ENCODE results near the gene CTDSPL. TPM values are rescaled to one million over a fixed set of nuclear protein-coding genes. Genes with fewer than 3 reads are reported as not detected.

The CTDSPL gene
- total RNA-seq, 1 experiment from 2014 or later: 16.6 TPM

DNA sequence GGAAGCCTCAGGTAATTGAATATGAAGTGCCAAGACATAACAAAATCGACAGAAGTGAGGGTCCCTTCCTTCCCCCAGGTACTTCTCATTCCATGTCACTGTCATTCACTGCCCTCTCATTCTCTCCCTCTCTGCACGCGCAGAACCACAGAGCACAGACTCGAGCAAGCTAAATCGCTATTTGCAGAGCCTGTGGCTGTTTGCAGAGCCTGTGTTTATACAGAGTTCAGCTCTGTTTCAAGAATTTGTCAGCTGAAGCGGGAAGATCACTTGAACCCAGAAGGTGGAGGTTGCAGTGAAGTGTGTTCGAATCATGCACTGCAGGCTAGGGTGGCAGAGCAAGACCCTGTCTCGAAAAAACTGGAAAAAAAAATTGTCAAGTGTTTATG is 131.4 kb downstream of the CTDSPL start:
- intact Hi-C loops (cut with micrococcal nuclease; ENCODE audit: unreplicated experiment): no loop called here
- Histone ChIP-seq H3K4me1 (ENCODE audit: control insufficient read depth, insufficient read depth, low read length) (0 out of 2 replicates have a peak, but pooled peaks cover 4% of the 10 kb centered on the region), H3K27me3 (ENCODE audit: control insufficient read depth, insufficient read depth, low read length) (no peaks in the 10 kb centered on the region), H3K27ac (ENCODE audit: low read length) (no peak overlapping the region), H3K36me3 (ENCODE audit: control insufficient read depth, insufficient read depth, low read length) (no peaks in the 10 kb centered on the region), H3K9me3 (ENCODE audit: control insufficient read depth, insufficient read depth, low read depth, low read length) (no peaks in the 10 kb centered on the region), H3K4me3 (ENCODE audit: low read depth in 2 of 2, low read length in 2 of 2) (no peak overlapping the region)
- POLR2A ChIA-PET: no interaction called here
- CTCF ChIA-PET: no interaction called here
- in situ Hi-C loops (cut with HindIII; ENCODE audit: low pct_unique_long_range_greater_than_20kb, low sequenced_read_pairs): no loop called here
- BruUV-seq (replicated peaks): no TSS peak
- no peak for ATAC-seq
- TF ChIP-seq TCF7L2 (IDR thresholded peaks at IDR 0.05; ENCODE audit: low read depth, low read length) (no peak), SIN3A (IDR thresholded peaks at IDR 0.05; ENCODE audit: borderline replicate concordance, insufficient read depth, low read depth, low read length) (no peak), REST (IDR thresholded peaks at IDR 0.05; ENCODE audit: insufficient read depth in 1 of 2, low read depth in 2 of 2, low read length in 1 of 2) (no peak), CTCF (IDR thresholded peaks at IDR 0.05) (no peak), POLR2AphosphoS5 (IDR thresholded peaks at IDR 0.05; ENCODE audit: low read depth, low read length) (no peak)
- no peak for DNase-seq (ENCODE audit: low read depth, low spot score)

- BruUV-seq (replicated peaks): no TSS peak
- POLR2A ChIA-PET: no interaction called here
- no peaks in the 10 kb centered on the region for H3K36me3 ChIP-seq (ENCODE audit: control insufficient read depth, insufficient read depth, low read length)
- H3K9me3 ChIP-seq (ENCODE audit: control insufficient read depth, insufficient read depth, low read depth, low read length): no peaks in the 10 kb centered on the region
- peak overlapping the region; percentile 85 for H3K27ac ChIP-seq (ENCODE audit: low read length)
- no peak for TF ChIP-seq CTCF (IDR thresholded peaks at IDR 0.05)
- no peak for TF ChIP-seq REST (IDR thresholded peaks at IDR 0.05; ENCODE audit: insufficient read depth in 1 of 2, low read depth in 2 of 2, low read length in 1 of 2)
- CTCF ChIA-PET: no interaction called here
- intact Hi-C loops (cut with micrococcal nuclease; ENCODE audit: unreplicated experiment): no loop called here
- ATAC-seq (peak; percentile 10), DNase-seq (ENCODE audit: low read depth, low spot score) (no peak)
- 0 out of 2 replicates have a peak, but pooled peaks cover 7% of the 10 kb centered on the region for H3K4me1 ChIP-seq (ENCODE audit: control insufficient read depth, insufficient read depth, low read length)
- peak overlapping the region; percentile 58 to 64 for H3K4me3 ChIP-seq (ENCODE audit: low read depth in 2 of 2, low read length in 2 of 2)
- H3K27me3 ChIP-seq (ENCODE audit: control insufficient read depth, insufficient read depth, low read length): no peaks in the 10 kb centered on the region
- in situ Hi-C loops (cut with HindIII; ENCODE audit: low pct_unique_long_range_greater_than_20kb, low sequenced_read_pairs): no loop called here
Measured at GRCh38 chr3:37993460-37993819, 131.8 kb downstream of the CTDSPL start.
